OCI-LY1 (cell line): ENCODE measurements around the gene OR8D4.

Experiments used
- H2AFZ ChIP-seq: fragments of 200-600 bp; sonication (generic), shearing (Covaris generic); 2 replicates; pipeline ENCODE4 v1.6.0; 2014; ENCODE audit warnings: antibody characterized with exemption, mild to moderate bottlenecking, low read length
- H3F3A ChIP-seq: fragments of 200-600 bp; sonication (generic), shearing (Covaris generic); 2 replicates; pipeline ENCODE4 v1.6.0; 2014; ENCODE audit warnings: mild to moderate bottlenecking, antibody characterized with exemption, low read length, moderate library complexity; ENCODE audit not compliant: insufficient read depth
- H3K27ac ChIP-seq: fragments of 200-600 bp; sonication (generic); 2 replicates; pipeline ENCODE4 v1.5.1; 2014; ENCODE audit warnings: low read length, mixed run types, mild to moderate bottlenecking, low read depth; ENCODE audit not compliant: poor library complexity, severe bottlenecking
- H3K27me3 ChIP-seq: fragments of 200-600 bp; sonication (generic); 2 replicates; pipeline ENCODE4 v1.6.0; 2014; ENCODE audit warnings: antibody characterized with exemption, mild to moderate bottlenecking, low read length, moderate library complexity; ENCODE audit not compliant: insufficient read depth
- H3K36me3 ChIP-seq: fragments of 200-600 bp; sonication (generic); 2 replicates; pipeline ENCODE4 v1.6.1; 2014; ENCODE audit warnings: mild to moderate bottlenecking, antibody characterized with exemption, low read length, moderate library complexity, mixed read lengths; ENCODE audit not compliant: insufficient read depth
- H3K4me1 ChIP-seq: fragments of 200-600 bp; sonication (generic); 2 replicates; pipeline ENCODE4 v1.5.1; 2014; ENCODE audit warnings: mild to moderate bottlenecking, low read length, moderate library complexity; ENCODE audit not compliant: insufficient read depth, severe bottlenecking
- H3K4me2 ChIP-seq: fragments of 200-600 bp; sonication (generic), shearing (Covaris generic); 2 replicates; pipeline ENCODE4 v1.6.1; 2014; ENCODE audit warnings: low read length
- H3K4me3 ChIP-seq: fragments of 200-600 bp; sonication (generic); 2 replicates; pipeline ENCODE4 v1.5.1; 2014; ENCODE audit warnings: low read length, low read depth, mild to moderate bottlenecking, mixed read lengths; ENCODE audit not compliant: poor library complexity, severe bottlenecking
- H3K79me2 ChIP-seq: fragments of 200-600 bp; shearing (Covaris generic); 2 replicates; pipeline ENCODE4 v1.6.1; 2016; ENCODE audit warnings: mixed run types, low read length, mixed read lengths; ENCODE audit not compliant: insufficient read depth
- H3K9ac ChIP-seq: fragments of 200-600 bp; sonication (generic), shearing (Covaris generic); 2 replicates; pipeline ENCODE4 v1.6.1; 2014; ENCODE audit warnings: mild to moderate bottlenecking, low read length, mixed read lengths
- H3K9me2 ChIP-seq: fragments of 200-600 bp; sonication (generic), shearing (Covaris generic); 2 replicates; pipeline ENCODE4 v1.6.1; 2014; ENCODE audit warnings: low read depth, mild to moderate bottlenecking, low read length, mixed read lengths
- H3K9me3 ChIP-seq: fragments of 200-600 bp; shearing (Covaris generic); 2 replicates; pipeline ENCODE4 v1.6.1; 2014; ENCODE audit warnings: low read length, mixed read lengths
- H4K20me1 ChIP-seq: fragments of 200-600 bp; sonication (generic), shearing (Covaris generic); 2 replicates; pipeline ENCODE4 v1.6.0; 2016; ENCODE audit warnings: mild to moderate bottlenecking, low read length; ENCODE audit not compliant: insufficient read depth
- CTCF ChIP-seq: fragments of 200-600 bp; sonication (generic), shearing (Covaris generic); IDR thresholded peaks from 2 replicates; pipeline ENCODE4 v1.5.1; 2017; ENCODE audit warnings: mild to moderate bottlenecking, antibody characterized with exemption, low read length, moderate library complexity, mixed read lengths
- EZH2 ChIP-seq: fragments of 200-600 bp; sonication (generic), shearing (Covaris generic); IDR thresholded peaks from 2 replicates; pipeline ENCODE4 v1.8.0; 2017; ENCODE audit warnings: borderline replicate concordance, mixed run types, mild to moderate bottlenecking, antibody characterized with exemption, low read length, moderate library complexity, mixed read lengths

Gene OR8D4

DNA sequence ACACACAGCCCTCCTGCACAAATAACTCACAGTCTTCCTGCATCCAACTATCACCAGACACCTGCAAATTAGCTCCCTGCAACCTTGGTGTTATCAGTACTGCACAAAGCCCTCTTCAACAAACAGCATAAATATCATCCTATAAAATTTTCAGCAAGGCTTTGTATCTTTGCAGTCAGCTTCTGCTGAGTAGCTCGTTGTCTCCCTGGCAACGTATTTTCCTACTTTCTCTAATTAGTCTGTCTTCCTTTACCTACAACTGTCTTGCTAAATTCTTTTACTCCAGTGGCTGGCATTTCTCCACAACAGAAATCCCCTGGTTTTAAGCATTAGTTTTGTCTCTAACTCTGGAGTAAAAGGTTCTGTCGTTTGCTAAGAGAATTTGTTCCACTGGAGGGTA is 3.9 kb downstream of the OR8D4 start:
- Histone ChIP-seq H3K9ac (no peak overlapping the region), H3K79me2 (no peaks in the 10 kb centered on the region), H3K9me3 (no peaks in the 10 kb centered on the region), H3F3A (no peaks in the 10 kb centered on the region), H3K4me3 (no peak overlapping the region), H3K4me1 (no peaks in the 10 kb centered on the region), H3K9me2 (no peaks in the 10 kb centered on the region), H3K27me3 (no peaks in the 10 kb centered on the region), H4K20me1 (no peaks in the 10 kb centered on the region), H3K4me2 (no peak overlapping the region), H2AFZ (no peak overlapping the region), H3K27ac (no peak overlapping the region), H3K36me3 (no peaks in the 10 kb centered on the region)
- TF ChIP-seq CTCF (no peak), EZH2 (no peak)

DNA sequence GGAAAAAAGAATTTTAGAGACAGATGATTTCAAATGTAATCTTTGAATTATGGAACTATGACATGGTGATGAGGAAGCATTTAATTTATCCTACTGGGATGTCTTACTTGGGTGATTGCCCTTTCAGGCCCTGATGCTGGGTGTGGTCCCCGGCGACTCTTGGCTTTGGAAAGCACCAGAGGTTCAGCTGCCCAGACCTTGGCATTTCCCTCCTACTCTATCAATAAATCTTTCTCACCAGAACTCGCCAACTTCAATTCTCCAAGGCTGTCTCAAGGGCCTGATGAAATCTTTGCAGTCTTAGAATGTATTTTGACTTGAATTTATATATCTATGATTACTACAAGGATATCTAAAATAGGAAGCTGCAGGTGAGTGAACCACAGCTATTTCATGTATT is 19.0 kb downstream of the OR8D4 start:
- no peaks in the 10 kb centered on the region for H3K4me1 ChIP-seq
- H2AFZ ChIP-seq: no peak overlapping the region
- H3K4me3 ChIP-seq: no peak overlapping the region

DNA sequence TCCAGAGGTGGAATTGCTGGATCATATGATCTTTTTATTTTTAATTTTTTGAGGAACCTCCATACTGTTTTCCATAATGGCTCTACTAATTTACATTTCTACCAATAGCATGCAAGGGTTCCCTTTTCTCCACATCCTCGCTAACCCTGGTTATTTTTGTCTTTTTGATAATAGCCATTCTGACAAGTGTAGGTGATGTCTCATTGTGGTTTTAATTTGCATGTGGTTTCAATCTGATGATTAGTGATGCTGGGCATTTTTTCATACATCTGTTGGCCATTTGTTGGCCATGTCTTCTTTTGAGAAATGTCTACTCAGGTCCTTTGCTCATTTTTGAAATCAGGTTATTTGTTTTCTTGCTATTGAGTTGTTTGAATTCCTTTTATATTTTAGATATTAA is 22.1 kb downstream of the OR8D4 start:
- Histone ChIP-seq H3K79me2 (no peaks in the 10 kb centered on the region), H3F3A (no peaks in the 10 kb centered on the region), H3K9ac (no peak overlapping the region), H4K20me1 (no peaks in the 10 kb centered on the region), H3K9me3 (no peaks in the 10 kb centered on the region), H3K4me3 (no peak overlapping the region), H3K27ac (no peak overlapping the region), H3K27me3 (no peaks in the 10 kb centered on the region), H3K4me2 (no peak overlapping the region), H3K36me3 (no peaks in the 10 kb centered on the region), H2AFZ (no peak overlapping the region), H3K4me1 (no peaks in the 10 kb centered on the region), H3K9me2 (no peaks in the 10 kb centered on the region)
- no peak for TF ChIP-seq EZH2
- TF ChIP-seq CTCF: no peak

More for the DNA sequence above, 19.0 kb downstream of the OR8D4 start:
- Histone ChIP-seq H3K79me2 (no peaks in the 10 kb centered on the region), H3K9ac (no peak overlapping the region), H3F3A (no peaks in the 10 kb centered on the region), H3K9me2 (no peaks in the 10 kb centered on the region), H3K4me2 (no peak overlapping the region), H3K27ac (no peak overlapping the region), H4K20me1 (no peaks in the 10 kb centered on the region), H3K9me3 (no peaks in the 10 kb centered on the region), H3K36me3 (no peaks in the 10 kb centered on the region), H3K27me3 (no peaks in the 10 kb centered on the region)
- TF ChIP-seq EZH2: no peak

GRCh38 chr11:123939317-123939716 is 37.4 kb downstream of the OR8D4 start, which contains the start of gene OR4D5:
TSS of gene OR4D5 (plus strand) at chr11:123939617. CDS start at chr11:123939617, 0 bp downstream.
- H3K27ac ChIP-seq: no peak within 1 kb of the TSS
- H4K20me1 ChIP-seq: no peaks in the 10 kb centered on the region
- H3K4me1 ChIP-seq: no peaks in the 10 kb centered on the region
- H3K79me2 ChIP-seq: no peaks in the 10 kb centered on the region
- no peaks in the 10 kb centered on the region for H3F3A ChIP-seq
- no peaks in the 10 kb centered on the region for H3K9me2 ChIP-seq
- H3K4me3 ChIP-seq: no peak within 1 kb of the TSS
- H3K9ac ChIP-seq: no peak within 1 kb of the TSS
- TF ChIP-seq EZH2 (no peak), CTCF (no peak)
- H3K9me3 ChIP-seq: no peaks in the 10 kb centered on the region
- no peaks in the 10 kb centered on the region for H3K27me3 ChIP-seq
- no peak within 1 kb of the TSS for H3K4me2 ChIP-seq
- H3K36me3 ChIP-seq: no peaks in the 10 kb centered on the region
- no peak within 1 kb of the TSS for H2AFZ ChIP-seq
